ENCODE results near the gene GEN1. TPM values are rescaled to one million over a fixed set of nuclear protein-coding genes. Genes with fewer than 3 reads are reported as not detected.

GEN1 gene
- total and polyA plus RNA-seq, 2 of the 13 experiments (the other 11 are each of a cell fraction or from before 2014, with no cell fraction given) = 9.9 to 27.1 TPM

DNA sequence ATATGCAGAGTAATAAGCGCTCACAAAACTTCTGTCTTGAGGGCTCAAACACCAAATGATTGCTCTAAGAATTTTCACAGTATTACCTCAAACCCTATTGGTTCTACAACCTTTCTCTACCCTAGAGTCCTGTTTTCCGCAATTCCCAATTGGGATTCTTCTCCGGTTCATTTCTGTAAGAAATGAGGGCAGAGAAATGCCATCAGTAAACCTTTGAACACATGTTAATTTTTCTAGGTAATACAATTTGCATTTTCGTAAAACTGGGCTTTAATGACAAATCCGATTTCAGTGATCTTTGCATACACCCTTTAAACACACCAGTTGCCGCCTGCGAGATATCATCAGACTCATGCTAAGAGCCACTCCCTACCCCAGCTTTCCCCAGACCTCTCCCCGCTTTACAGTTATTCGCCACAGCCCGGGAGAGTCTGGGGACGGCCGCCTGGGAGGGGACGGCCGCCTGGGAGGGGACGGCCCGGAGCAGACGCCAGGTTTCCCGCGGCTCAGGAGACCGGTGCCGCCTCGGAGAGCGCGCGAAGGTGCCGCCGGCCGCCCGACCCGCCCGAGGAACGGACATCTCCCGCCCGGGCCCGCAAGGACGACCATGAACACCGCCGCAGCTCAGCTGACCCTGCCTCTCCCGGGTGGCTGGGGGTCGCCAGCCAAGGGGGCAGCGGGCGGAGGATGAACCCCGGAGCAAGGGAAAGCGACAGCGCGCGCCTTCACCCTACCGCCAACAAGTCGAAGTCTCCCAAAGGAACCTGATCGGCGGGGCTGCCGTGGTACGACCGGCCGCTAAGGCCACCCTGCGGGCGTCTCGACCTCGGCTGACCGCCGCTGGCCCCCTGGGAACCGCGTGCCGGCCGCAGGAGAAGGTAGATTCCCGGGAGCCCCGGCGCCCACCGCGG lies 791 bp upstream of the GEN1 start (continued):
- TF ChIP-seq TOPORS (CRISPR knock-in tag; IDR thresholded peaks at IDR 0.05) (peak; percentile 92), CC2D1A (CRISPR knock-in tag; IDR thresholded peaks at IDR 0.05) (0 out of 2 replicates have a peak, but pooled peaks have one; percentile 20), ZNF598 (CRISPR knock-in tag; IDR thresholded peaks at IDR 0.05; ENCODE audit: borderline replicate concordance) (peak; percentile 55), ZMYM3 (CRISPR knock-in tag; IDR thresholded peaks at IDR 0.05) (no peak), EEA1 (CRISPR knock-in tag; IDR thresholded peaks at IDR 0.05; ENCODE audit: borderline replicate concordance) (peak; percentile 67; the same call in 1 of the 2 replicates), POLR2G (IDR thresholded peaks at IDR 0.05; ENCODE audit: low read depth, low read length) (peak; percentile 85; the same call in 1 of the 2 replicates), FOXA3 (CRISPR knock-in tag; IDR thresholded peaks at IDR 0.05) (peak; percentile 31; the same call in 1 of the 2 replicates), ZNF138 (CRISPR knock-in tag; IDR thresholded peaks at IDR 0.05; ENCODE audit: low read depth) (peak; percentile 32; the same call in 1 of the 2 replicates), SNAI1 (CRISPR knock-in tag; IDR thresholded peaks at IDR 0.05; ENCODE audit: borderline replicate concordance) (peak; percentile 96; the same call in 1 of the 2 replicates), ZNF136 (CRISPR knock-in tag; IDR thresholded peaks at IDR 0.05; ENCODE audit: low read depth) (peak; percentile 85; the same call in 1 of the 2 replicates), EP300 (IDR thresholded peaks at IDR 0.05; ENCODE audit: low read depth in 2 of 2, low read length in 2 of 2) (no peak), EP300 (CRISPR knock-in tag; IDR thresholded peaks at IDR 0.05; ENCODE audit: borderline replicate concordance) (peak; percentile 20; the same call in 1 of the 2 replicates), TMF1 (CRISPR knock-in tag; IDR thresholded peaks at IDR 0.05; ENCODE audit: low read depth) (peak; percentile 93), GPN1 (CRISPR knock-in tag; IDR thresholded peaks at IDR 0.05; ENCODE audit: borderline replicate concordance) (0 out of 2 replicates have a peak, but pooled peaks have one; percentile 38), ZNF768 (CRISPR knock-in tag; IDR thresholded peaks at IDR 0.05) (peak; percentile 80), AHR (CRISPR knock-in tag; IDR thresholded peaks at IDR 0.05) (peak; percentile 35; the same call in 1 of the 2 replicates), MTA1 (CRISPR knock-in tag; IDR thresholded peaks at IDR 0.05; ENCODE audit: borderline replicate concordance) (peak; percentile 29; the same call in 1 of the 2 replicates), BCL6 (CRISPR knock-in tag; IDR thresholded peaks at IDR 0.05) (0 out of 2 replicates have a peak, but pooled peaks have one; percentile 35), TAF15 (IDR thresholded peaks at IDR 0.05; ENCODE audit: low read depth, low read length, poor library complexity, severe bottlenecking) (peak; percentile 39), KLF12 (CRISPR knock-in tag; IDR thresholded peaks at IDR 0.05; ENCODE audit: borderline replicate concordance) (0 out of 2 replicates have a peak, but pooled peaks have one; percentile 37), RBFOX2 (IDR thresholded peaks at IDR 0.05; ENCODE audit: low read depth, low read length) (peak; percentile 90), SAP130 (CRISPR knock-in tag; IDR thresholded peaks at IDR 0.05; ENCODE audit: low read depth) (peak; percentile 57; the same call in 1 of the 2 replicates), MTF2 (CRISPR knock-in tag; IDR thresholded peaks at IDR 0.05; ENCODE audit: borderline replicate concordance) (peak; percentile 77), KDM5A (IDR thresholded peaks at IDR 0.05; ENCODE audit: borderline replicate concordance, low read length) (no peak), SNAPC2 (CRISPR knock-in tag; IDR thresholded peaks at IDR 0.05) (peak; percentile 51; the same call in 1 of the 2 replicates)
- TF ChIP-seq, protein P1, sequence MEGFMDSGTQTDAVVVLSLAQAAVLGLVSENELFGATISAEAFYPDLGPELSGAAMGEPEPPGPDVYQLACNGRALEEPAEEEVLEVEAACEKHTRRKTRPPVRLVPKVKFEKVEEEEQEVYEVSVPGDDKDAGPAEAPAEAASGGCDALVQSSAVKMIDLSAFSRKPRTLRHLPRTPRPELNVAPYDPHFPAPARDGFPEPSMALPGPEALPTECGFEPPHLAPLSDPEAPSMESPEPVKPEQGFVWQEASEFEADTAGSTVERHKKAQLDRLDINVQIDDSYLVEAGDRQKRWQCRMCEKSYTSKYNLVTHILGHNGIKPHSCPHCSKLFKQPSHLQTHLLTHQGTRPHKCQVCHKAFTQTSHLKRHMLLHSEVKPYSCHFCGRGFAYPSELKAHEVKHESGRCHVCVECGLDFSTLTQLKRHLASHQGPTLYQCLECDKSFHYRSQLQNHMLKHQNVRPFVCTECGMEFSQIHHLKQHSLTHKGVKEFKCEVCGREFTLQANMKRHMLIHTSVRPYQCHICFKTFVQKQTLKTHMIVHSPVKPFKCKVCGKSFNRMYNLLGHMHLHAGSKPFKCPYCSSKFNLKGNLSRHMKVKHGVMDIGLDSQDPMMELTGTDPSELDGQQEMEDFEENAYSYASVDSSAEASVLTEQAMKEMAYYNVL (CRISPR knock-in tag; IDR thresholded peaks at IDR 0.05; ENCODE audit: borderline replicate concordance) = 0 out of 2 replicates have a peak, but pooled peaks have one; percentile 52
- TF ChIP-seq, protein P2, sequence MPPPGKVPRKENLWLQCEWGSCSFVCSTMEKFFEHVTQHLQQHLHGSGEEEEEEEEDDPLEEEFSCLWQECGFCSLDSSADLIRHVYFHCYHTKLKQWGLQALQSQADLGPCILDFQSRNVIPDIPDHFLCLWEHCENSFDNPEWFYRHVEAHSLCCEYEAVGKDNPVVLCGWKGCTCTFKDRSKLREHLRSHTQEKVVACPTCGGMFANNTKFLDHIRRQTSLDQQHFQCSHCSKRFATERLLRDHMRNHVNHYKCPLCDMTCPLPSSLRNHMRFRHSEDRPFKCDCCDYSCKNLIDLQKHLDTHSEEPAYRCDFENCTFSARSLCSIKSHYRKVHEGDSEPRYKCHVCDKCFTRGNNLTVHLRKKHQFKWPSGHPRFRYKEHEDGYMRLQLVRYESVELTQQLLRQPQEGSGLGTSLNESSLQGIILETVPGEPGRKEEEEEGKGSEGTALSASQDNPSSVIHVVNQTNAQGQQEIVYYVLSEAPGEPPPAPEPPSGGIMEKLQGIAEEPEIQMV (CRISPR knock-in tag; IDR thresholded peaks at IDR 0.05; ENCODE audit: low read depth) = no peak

All from HepG2 (cell line).